ENCODE measurements around the gene CCDC88B. TPM values are rescaled to one million over a fixed set of nuclear protein-coding genes. Genes with fewer than 3 reads are reported as not detected.
"Not testable (repeated sequence)": the region's sequence is repeated elsewhere in the genome, so short reads cannot be mapped to it uniquely, and the experiment has no call there.

The CCDC88B gene
- total RNA-seq, 4 donors from 2014 or later, result 0.98 to 5.2 (median 2.1) TPM

DNA sequence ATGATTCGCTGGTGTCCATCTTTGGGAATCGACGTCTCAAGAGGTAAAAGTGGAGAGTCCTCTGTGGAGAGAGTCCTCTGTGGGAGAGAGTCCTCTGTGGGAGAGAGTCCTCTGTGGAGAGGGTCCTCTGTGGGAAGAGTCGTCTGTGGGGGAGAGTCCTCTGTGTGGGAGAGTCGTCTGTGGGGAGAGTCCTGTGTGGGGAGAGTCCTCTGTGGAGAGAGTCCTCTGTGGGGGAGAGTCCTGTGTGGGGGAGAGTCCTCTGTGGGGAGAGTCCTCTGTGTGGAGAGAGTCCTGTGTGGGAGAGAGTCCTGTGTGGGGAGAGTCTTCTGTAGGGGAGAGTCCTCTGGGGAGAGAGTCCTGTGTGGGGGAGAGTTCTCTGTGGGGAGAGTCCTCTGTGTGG, 19.0 kb upstream of the CCDC88B start:
- DNase-seq (no peak), ATAC-seq (no peak)
- peaks cover 0 to 22% of the 10 kb centered on the region in 2 donors for H3K36me3 ChIP-seq
- H3K27me3 ChIP-seq, result no peaks in the 10 kb centered on the region
- no peak overlapping the region for H3K27ac ChIP-seq
- H3K9me3 ChIP-seq, result no peaks in the 10 kb centered on the region
- peaks cover 11 to 19% of the 10 kb centered on the region in 2 donors for H3K4me1 ChIP-seq
- no peak for TF ChIP-seq POLR2A (IDR thresholded peaks at IDR 0.05)
- no peak overlapping the region for H3K4me3 ChIP-seq
- in situ Hi-C loops (cut with MboI; ENCODE audit: low sequenced_read_pairs in 4 of 4), result no loop called here
- intact Hi-C loops (cut with DNase I; ENCODE audit: low total_unique reads), result no loop called here

DNA sequence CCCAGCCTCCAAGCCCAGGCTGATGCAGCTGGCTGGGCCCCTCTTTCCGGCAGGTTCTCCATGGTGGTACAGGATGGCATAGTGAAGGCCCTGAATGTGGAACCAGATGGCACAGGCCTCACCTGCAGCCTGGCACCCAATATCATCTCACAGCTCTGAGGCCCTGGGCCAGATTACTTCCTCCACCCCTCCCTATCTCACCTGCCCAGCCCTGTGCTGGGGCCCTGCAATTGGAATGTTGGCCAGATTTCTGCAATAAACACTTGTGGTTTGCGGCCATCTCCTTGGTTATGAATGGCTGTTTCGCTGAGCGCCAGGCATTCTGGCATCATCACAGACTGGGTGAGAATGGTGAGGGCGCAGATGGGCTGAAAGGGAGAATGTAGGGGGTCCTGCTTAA, 18.5 kb upstream of the CCDC88B start:
- in situ Hi-C loops (cut with MboI; ENCODE audit: low sequenced_read_pairs in 4 of 4), result no loop called here
- no peak for ATAC-seq
- no peak for TF ChIP-seq POLR2A (IDR thresholded peaks at IDR 0.05)

DNA sequence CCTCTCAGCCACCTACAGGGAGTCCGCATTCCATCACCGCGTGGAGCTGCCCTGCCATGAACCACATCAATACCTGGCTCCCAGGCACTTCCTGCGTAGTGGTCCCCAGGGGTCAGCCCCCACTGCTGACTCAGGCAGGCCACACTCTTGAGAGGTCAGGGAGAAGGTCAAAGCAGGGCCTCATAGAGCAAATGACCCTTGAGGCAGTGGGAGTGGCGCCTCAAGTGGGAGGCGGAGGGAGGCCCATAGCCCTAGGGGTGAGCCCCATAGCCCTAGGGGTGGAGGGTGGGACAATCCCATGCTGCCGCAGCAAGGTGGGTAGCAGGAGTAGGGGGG, 17.1 kb upstream of the CCDC88B start:
- ATAC-seq (no peak), DNase-seq (no peak)
- no peak overlapping the region for H3K4me3 ChIP-seq
- no peak overlapping the region for H3K27ac ChIP-seq
- no peaks in the 10 kb centered on the region for H3K9me3 ChIP-seq
- H3K36me3 ChIP-seq, result peaks cover 0 to 17% of the 10 kb centered on the region in 2 donors
- TF ChIP-seq, protein P1, sequence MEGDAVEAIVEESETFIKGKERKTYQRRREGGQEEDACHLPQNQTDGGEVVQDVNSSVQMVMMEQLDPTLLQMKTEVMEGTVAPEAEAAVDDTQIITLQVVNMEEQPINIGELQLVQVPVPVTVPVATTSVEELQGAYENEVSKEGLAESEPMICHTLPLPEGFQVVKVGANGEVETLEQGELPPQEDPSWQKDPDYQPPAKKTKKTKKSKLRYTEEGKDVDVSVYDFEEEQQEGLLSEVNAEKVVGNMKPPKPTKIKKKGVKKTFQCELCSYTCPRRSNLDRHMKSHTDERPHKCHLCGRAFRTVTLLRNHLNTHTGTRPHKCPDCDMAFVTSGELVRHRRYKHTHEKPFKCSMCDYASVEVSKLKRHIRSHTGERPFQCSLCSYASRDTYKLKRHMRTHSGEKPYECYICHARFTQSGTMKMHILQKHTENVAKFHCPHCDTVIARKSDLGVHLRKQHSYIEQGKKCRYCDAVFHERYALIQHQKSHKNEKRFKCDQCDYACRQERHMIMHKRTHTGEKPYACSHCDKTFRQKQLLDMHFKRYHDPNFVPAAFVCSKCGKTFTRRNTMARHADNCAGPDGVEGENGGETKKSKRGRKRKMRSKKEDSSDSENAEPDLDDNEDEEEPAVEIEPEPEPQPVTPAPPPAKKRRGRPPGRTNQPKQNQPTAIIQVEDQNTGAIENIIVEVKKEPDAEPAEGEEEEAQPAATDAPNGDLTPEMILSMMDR (IDR thresholded peaks at IDR 0.05 in 4 of 5, conservative IDR thresholded peaks at IDR 0.05 in 1 of 5), result no peak
- TF ChIP-seq POLR2A (IDR thresholded peaks at IDR 0.05), result no peak
- H3K27me3 ChIP-seq, result no peaks in the 10 kb centered on the region
- in situ Hi-C loops (cut with MboI; ENCODE audit: low sequenced_read_pairs in 4 of 4), result no loop called here
- H3K4me1 ChIP-seq, result peaks cover 5 to 10% of the 10 kb centered on the region in 2 donors
- intact Hi-C loops (cut with DNase I; ENCODE audit: low total_unique reads), result no loop called here

More for the DNA sequence above, 18.5 kb upstream of the CCDC88B start:
- Histone ChIP-seq H3K27ac (no peak overlapping the region), H3K4me3 (no peak overlapping the region), H3K4me1 (peaks cover 8 to 14% of the 10 kb centered on the region in 2 donors), H3K9me3 (no peaks in the 10 kb centered on the region), H3K27me3 (no peaks in the 10 kb centered on the region), H3K36me3 (peaks cover 0 to 17% of the 10 kb centered on the region in 2 donors)
- DNase-seq, result no peak
- intact Hi-C loops (cut with DNase I; ENCODE audit: low total_unique reads), result no loop called here

DNA sequence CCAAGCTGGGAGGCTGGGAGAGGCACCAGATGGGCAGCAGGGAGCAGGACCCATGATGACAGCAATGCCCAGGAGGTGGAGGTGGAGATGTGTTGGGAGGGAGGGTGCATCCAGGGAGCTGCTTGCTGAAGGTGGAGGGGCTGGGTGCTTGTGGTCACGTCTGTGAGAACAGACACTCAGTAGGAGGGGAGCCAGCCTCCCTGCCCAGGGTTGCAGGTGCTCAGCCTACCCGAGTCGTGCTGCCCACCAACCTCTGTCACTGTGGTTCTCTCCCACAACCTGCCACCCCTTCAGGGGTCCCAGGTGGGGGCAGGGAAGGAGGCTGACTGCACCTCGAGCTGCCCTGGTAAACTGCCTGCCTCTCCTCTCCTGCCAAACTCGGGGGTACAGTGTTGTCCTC, 16.6 kb upstream of the CCDC88B start:
- Histone ChIP-seq H3K27me3 (no peaks in the 10 kb centered on the region), H3K27ac (no peak overlapping the region), H3K9me3 (no peaks in the 10 kb centered on the region), H3K4me1 (peaks cover 5 to 9% of the 10 kb centered on the region in 2 donors), H3K4me3 (no peak overlapping the region), H3K36me3 (peaks cover 0 to 17% of the 10 kb centered on the region in 2 donors)
- in situ Hi-C loops (cut with MboI; ENCODE audit: low sequenced_read_pairs in 4 of 4) (no loop called here), intact Hi-C loops (cut with DNase I; ENCODE audit: low total_unique reads) (no loop called here)
- ATAC-seq, result no peak
- no peak for DNase-seq
- TF ChIP-seq POLR2A (IDR thresholded peaks at IDR 0.05), result no peak
- TF ChIP-seq, protein P1 (IDR thresholded peaks at IDR 0.05 in 4 of 5, conservative IDR thresholded peaks at IDR 0.05 in 1 of 5), result no peak

DNA sequence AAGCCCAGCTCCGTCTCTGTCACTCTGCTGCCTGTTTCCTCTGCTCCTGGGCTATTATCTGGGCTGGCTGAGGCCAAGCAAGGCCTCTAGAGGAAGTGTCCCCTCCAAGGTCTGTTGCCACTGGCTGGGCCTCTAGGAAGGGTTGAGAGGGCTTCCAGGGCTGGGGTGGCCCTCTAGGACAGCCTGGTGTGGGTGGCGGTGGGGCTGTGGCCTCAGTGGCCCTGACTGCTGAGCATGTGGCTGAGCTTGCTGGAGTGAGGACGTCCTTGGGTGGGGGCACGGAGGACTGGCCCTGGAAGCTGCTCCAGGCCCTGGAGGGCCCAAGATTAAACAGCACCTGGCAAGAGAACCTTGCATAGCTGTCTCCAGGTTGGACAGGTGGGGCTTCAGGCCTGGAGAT, 16.0 kb upstream of the CCDC88B start:
- ATAC-seq; H3K4me3 ChIP-seq; H3K4me1 ChIP-seq; DNase-seq; intact Hi-C loops (cut with DNase I; ENCODE audit: low total_unique reads); H3K27me3 ChIP-seq; H3K27ac ChIP-seq; H3K9me3 ChIP-seq; in situ Hi-C loops (cut with MboI; ENCODE audit: low sequenced_read_pairs in 4 of 4): not testable (repeated sequence)
- H3K36me3 ChIP-seq, result peaks cover 0 to 17% of the 10 kb centered on the region in 2 donors

DNA sequence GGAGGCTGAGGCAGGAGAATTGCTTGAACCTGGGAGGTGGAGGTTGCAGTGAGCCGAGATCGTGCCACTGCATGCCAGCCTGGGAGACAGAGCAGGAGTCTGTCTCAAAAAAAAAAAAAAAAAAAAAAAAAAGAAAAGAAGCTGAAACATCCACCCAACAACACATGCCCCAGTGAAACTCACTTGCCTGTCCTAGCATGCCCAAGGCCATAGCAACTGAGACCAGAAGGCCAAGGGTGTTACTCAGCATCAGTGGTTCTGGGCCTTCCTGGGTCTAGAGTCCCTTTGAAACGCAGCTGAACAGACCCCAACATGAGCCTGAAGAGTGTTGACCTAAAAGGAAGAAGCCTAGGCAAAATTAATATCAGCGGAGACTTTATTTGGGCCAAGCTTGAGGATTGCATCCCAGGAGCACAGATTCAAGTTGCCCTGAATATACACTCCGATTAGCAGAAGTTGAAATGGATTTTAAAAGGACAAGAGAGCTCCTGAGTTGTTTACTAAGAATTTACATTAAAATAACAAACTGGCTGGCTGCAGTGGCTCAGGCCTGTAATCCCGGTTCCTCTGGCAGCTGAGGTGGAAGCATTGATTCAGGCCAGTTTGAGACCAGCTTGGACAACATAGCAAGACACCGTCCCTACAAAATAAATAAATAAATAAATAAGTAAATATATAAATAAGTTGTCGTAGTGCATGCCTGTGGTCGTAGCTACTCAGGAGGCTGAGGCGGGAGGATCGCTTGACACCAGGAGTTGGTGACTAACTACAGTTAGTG, 15.1 kb upstream of the CCDC88B start:
- peaks cover 0 to 16% of the 10 kb centered on the region in 2 donors for H3K36me3 ChIP-seq
- intact Hi-C loops (cut with DNase I; ENCODE audit: low total_unique reads), result no loop called here
- peaks cover 0 to 8% of the 10 kb centered on the region in 2 donors for H3K4me1 ChIP-seq
- no peaks in the 10 kb centered on the region for H3K9me3 ChIP-seq
- DNase-seq, result no peak
- H3K27ac ChIP-seq, result no peak overlapping the region
- H3K4me3 ChIP-seq, result no peak overlapping the region
- ATAC-seq, result no peak
- in situ Hi-C loops (cut with MboI; ENCODE audit: low sequenced_read_pairs in 4 of 4), result no loop called here
- H3K27me3 ChIP-seq, result no peaks in the 10 kb centered on the region
- TF ChIP-seq, protein P1 (IDR thresholded peaks at IDR 0.05 in 4 of 5, conservative IDR thresholded peaks at IDR 0.05 in 1 of 5), result no peak
- TF ChIP-seq POLR2A (IDR thresholded peaks at IDR 0.05), result no peak
